ENCODE measurements around the gene C9orf78. TPM values are rescaled to one million over a fixed set of nuclear protein-coding genes. Genes with fewer than 3 reads are reported as not detected.

C9orf78 gene
- total and polyA plus RNA-seq, 2 of the 8 experiments (the other 6 are each of a cell fraction or from before 2014, with no cell fraction given), result 17.4 to 40.6 TPM

DNA sequence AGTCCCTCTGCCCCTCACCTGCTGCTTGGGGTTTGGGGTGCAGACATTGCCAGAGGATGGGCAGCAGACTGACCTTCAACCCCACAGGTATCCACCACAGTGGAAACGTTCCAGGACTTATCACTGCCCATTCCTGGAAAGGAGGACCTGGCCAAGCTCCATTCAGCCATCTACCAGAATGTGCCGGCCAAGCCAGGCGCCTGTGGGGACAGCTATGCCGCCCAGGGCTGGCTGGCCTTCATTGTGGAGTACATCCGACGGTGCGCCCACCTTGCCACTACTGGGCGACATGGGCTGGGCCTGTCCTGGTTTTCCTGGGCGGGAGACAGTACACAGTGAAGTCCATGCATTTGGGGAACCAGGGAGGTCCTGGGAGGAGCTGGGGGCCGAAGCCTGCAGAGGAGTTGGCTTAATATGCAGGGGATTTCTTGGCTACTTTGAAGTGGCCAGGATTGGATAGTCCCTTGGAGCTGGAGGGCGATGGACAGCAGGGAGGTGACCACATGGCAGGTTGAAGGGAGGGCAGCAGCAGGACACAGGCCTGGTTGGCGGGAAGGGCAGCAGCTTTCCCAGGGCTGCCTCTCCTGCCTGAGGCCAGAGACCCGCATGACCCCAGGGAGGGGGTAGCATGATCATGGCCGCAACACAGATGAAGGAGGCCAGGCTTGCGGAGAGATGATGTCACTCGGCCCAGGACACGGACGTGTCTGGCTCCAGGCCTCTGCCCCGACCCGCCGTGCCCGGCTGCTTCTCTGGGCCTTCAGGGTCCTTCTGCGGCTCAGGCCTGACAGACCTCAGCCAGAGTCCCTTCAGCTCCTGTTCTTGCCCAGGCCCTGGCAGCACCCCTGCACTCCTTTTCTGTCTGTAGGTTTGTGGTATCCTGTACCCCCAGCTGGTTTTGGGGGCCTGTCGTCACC is 34.8 kb upstream of the C9orf78 start:
- H3K9ac ChIP-seq (replicated peaks in 1 of 4; ENCODE audit: extremely low read depth in 1 of 4, low read depth in 3 of 4, low read length in 3 of 4), result no peak overlapping the region
- no peak overlapping the region for H3K4me3 ChIP-seq (ENCODE audit: extremely low read depth in 1 of 4, insufficient read depth in 2 of 4, low read depth in 3 of 4, low read length in 4 of 4)
- no peak overlapping the region for H4K8ac ChIP-seq (ENCODE audit: extremely low read depth, insufficient read depth, low read length)
- no peaks in the 10 kb centered on the region for H3K79me2 ChIP-seq (ENCODE audit: control insufficient read depth in 1 of 2, insufficient read depth in 2 of 2, low read length in 2 of 2)
- no peak overlapping the region for H2BK15ac ChIP-seq (ENCODE audit: low read length)
- no peaks in the 10 kb centered on the region for H3K23me2 ChIP-seq (ENCODE audit: low read depth, low read length)
- ChIA-PET POLR2A (ENCODE audit: partially characterized antibody) (interaction anchor here (0.5 to 1.4 kb wide), 2 partner anchors 11 to 109 kb away, joined by 3 read pairs; no protein-coding TSS in a partner anchor), CTCF (ENCODE audit: partially characterized antibody) (interaction anchor here (0.6 to 1.0 kb wide), 3 partner anchors 16 to 148 kb away, joined by 3 read pairs; no protein-coding TSS in a partner anchor)
- H2BK5ac ChIP-seq (ENCODE audit: low read depth, low read length), result no peak overlapping the region
- no peaks in the 10 kb centered on the region for H4K20me1 ChIP-seq (replicated peaks in 1 of 2; ENCODE audit: control insufficient read depth in 1 of 2, insufficient read depth in 2 of 2, low read length in 2 of 2)
- DNase-seq (ENCODE audit: low read depth in 1 of 2, low spot score in 2 of 2), result no peak
- H3K56ac ChIP-seq (replicated peaks; ENCODE audit: insufficient read length, low read depth, low read length), result no peak overlapping the region
- 93% methylated on average over 21 of the region's 24 CpGs; no CpG with 5 or more reads in 1 of the 2 experiments for WGBS, 2 experiments (ENCODE audit: extremely low coverage in 1 of 2, insufficient coverage in 1 of 2, insufficient read length in 1 of 2, insufficient replicate concordance in 2 of 2, low coverage in 1 of 2, low lambda C conversion rate in 2 of 2, missing lambda C conversion rate in 1 of 2)
- H3K14ac ChIP-seq (ENCODE audit: insufficient read length), result no peak overlapping the region
- no peaks in the 10 kb centered on the region for H3K4me1 ChIP-seq (replicated peaks in 1 of 4; ENCODE audit: control insufficient read depth in 3 of 4, insufficient read depth in 4 of 4, low read length in 3 of 4)
- H2BK20ac ChIP-seq (ENCODE audit: low read length), result no peak overlapping the region
- H2AK5ac ChIP-seq (ENCODE audit: low read depth, low read length), result no peak overlapping the region
- no peak overlapping the region for H4K91ac ChIP-seq (replicated peaks; ENCODE audit: insufficient read length, low read length)
- peaks cover 0 to 4% (median 0%) of the 10 kb centered on the region in 4 experiments; a peak in 2 of 8 replicates for H3K36me3 ChIP-seq (ENCODE audit: control insufficient read depth in 2 of 4, insufficient read depth in 4 of 4, low read length in 3 of 4)
- H3K23ac ChIP-seq (ENCODE audit: insufficient read length), result no peak overlapping the region
- H3K79me1 ChIP-seq (ENCODE audit: low read depth, low read length), result no peaks in the 10 kb centered on the region
- H2AFZ ChIP-seq (ENCODE audit: low read length), result no peak overlapping the region
- no peak overlapping the region for H4K5ac ChIP-seq (ENCODE audit: insufficient read length, low read depth, low read length)
- H2BK12ac ChIP-seq (ENCODE audit: low read depth, low read length), result no peak overlapping the region
- H3K18ac ChIP-seq (ENCODE audit: extremely low read depth, low read length), result no peak overlapping the region
- H3K4ac ChIP-seq (replicated peaks; ENCODE audit: insufficient read length, low read depth, low read length), result no peak overlapping the region
- H2BK120ac ChIP-seq (replicated peaks; ENCODE audit: low read depth, low read length), result no peak overlapping the region
- H3K27ac ChIP-seq (ENCODE audit: low read depth, low read length), result no peak overlapping the region
- no peaks in the 10 kb centered on the region for H3K9me3 ChIP-seq (ENCODE audit: insufficient read depth in 2 of 2, low read depth in 1 of 2, low read length in 1 of 2)
- no peaks in the 10 kb centered on the region for H3K27me3 ChIP-seq (replicated peaks in 1 of 4; ENCODE audit: control insufficient read depth in 3 of 4, extremely low read depth in 1 of 4, insufficient read depth in 3 of 4, low read length in 3 of 4)
- FAIRE-seq, result no peak
- no peak overlapping the region for H3K4me2 ChIP-seq (ENCODE audit: insufficient read depth in 1 of 2, low read depth in 2 of 2, low read length in 2 of 2)
- no peak for TF ChIP-seq RAD21 (IDR thresholded peaks at IDR 0.05 in 1 of 2, conservative IDR thresholded peaks at IDR 0.05 in 1 of 2; ENCODE audit: low read depth in 2 of 2, low read length in 2 of 2)
- no peak for TF ChIP-seq TEAD4 (IDR thresholded peaks at IDR 0.05; ENCODE audit: low read depth, low read length)
- TF ChIP-seq, protein P1, sequence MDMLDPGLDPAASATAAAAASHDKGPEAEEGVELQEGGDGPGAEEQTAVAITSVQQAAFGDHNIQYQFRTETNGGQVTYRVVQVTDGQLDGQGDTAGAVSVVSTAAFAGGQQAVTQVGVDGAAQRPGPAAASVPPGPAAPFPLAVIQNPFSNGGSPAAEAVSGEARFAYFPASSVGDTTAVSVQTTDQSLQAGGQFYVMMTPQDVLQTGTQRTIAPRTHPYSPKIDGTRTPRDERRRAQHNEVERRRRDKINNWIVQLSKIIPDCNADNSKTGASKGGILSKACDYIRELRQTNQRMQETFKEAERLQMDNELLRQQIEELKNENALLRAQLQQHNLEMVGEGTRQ (IDR thresholded peaks at IDR 0.05; ENCODE audit: low read length), result no peak
- TF ChIP-seq ZNF274 (IDR thresholded peaks at IDR 0.05; ENCODE audit: borderline replicate concordance, extremely low read depth, low read length), result no peak
- no peak for TF ChIP-seq SRF (IDR thresholded peaks at IDR 0.05; ENCODE audit: low read depth, low read length)
- TF ChIP-seq KDM5A (IDR thresholded peaks at IDR 0.05; ENCODE audit: low read length), result no peak
- no peak for TF ChIP-seq POU5F1 (IDR thresholded peaks at IDR 0.05; ENCODE audit: low read depth, low read length)
- TF ChIP-seq, protein P2, sequence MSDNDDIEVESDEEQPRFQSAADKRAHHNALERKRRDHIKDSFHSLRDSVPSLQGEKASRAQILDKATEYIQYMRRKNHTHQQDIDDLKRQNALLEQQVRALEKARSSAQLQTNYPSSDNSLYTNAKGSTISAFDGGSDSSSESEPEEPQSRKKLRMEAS (IDR thresholded peaks at IDR 0.05), result no peak
- TF ChIP-seq SP1 (IDR thresholded peaks at IDR 0.05; ENCODE audit: low read depth, low read length), result no peak
